HG02938 (cell line): Measurements from ENCODE around the gene GALNT9.
"Not testable (repeated sequence)": the region's sequence is repeated elsewhere in the genome, so short reads cannot be mapped to it uniquely, and the experiment has no call there.

ENCODE experiments used
- ATAC-seq: cut with Tn5 transposase; IDR thresholded peaks from one replicate; pipeline ENCODE4 v1.9.1; 2021; ENCODE audit warnings: mild to moderate bottlenecking, moderate library complexity; ENCODE audit not compliant: unreplicated experiment

GALNT9 gene

GRCh38 chr12:132267873-132268272 is 61.5 kb downstream of the GALNT9 start:
- no peak for ATAC-seq

GRCh38 chr12:132266802-132267201 is 62.6 kb downstream of the GALNT9 start:
- ATAC-seq: no peak

GRCh38 chr12:132266370-132266769 is 63.0 kb downstream of the GALNT9 start:
- ATAC-seq: no peak

- not testable (repeated sequence) for ATAC-seq
Measured at GRCh38 chr12:132265822-132266221, 63.6 kb downstream of the GALNT9 start.

GRCh38 chr12:132265056-132265800 is 64.2 kb downstream of the GALNT9 start:
- no peak for ATAC-seq

GRCh38 chr12:132264086-132265010 is 65.0 kb downstream of the GALNT9 start:
- ATAC-seq: no peak

GRCh38 chr12:132263451-132264049 is 65.8 kb downstream of the GALNT9 start:
- no peak for ATAC-seq

GRCh38 chr12:132263061-132263360 is 66.4 kb downstream of the GALNT9 start:
- no peak for ATAC-seq

GRCh38 chr12:132262256-132263060 is 66.9 kb downstream of the GALNT9 start:
- no peak for ATAC-seq

- no peak for ATAC-seq
Measured at GRCh38 chr12:132261328-132262138, 67.9 kb downstream of the GALNT9 start.

- no peak for ATAC-seq
Measured at GRCh38 chr12:132260721-132261120, 68.7 kb downstream of the GALNT9 start.

GRCh38 chr12:132259872-132260695 is 69.3 kb downstream of the GALNT9 start:
- ATAC-seq: no peak

GRCh38 chr12:132259364-132259871 is 70.0 kb downstream of the GALNT9 start:
- no peak for ATAC-seq

- no peak for ATAC-seq
Measured at GRCh38 chr12:132258543-132258942, 70.8 kb downstream of the GALNT9 start.

- ATAC-seq: no peak
Measured at GRCh38 chr12:132257955-132258490, 71.4 kb downstream of the GALNT9 start.

- no peak for ATAC-seq
Measured at GRCh38 chr12:132257206-132257954, 72.0 kb downstream of the GALNT9 start.

GRCh38 chr12:132256646-132257045 is 72.7 kb downstream of the GALNT9 start:
- ATAC-seq: no peak

- ATAC-seq: no peak
Measured at GRCh38 chr12:132255642-132256041, 73.7 kb downstream of the GALNT9 start.
